Measurements from ENCODE around the gene PLCB3. TPM values are rescaled to one million over a fixed set of nuclear protein-coding genes. Genes with fewer than 3 reads are reported as not detected.

Gene PLCB3
- total and polyA plus RNA-seq, 2 donors (not counting 3 experiments of a cell fraction or from before 2014, with no cell fraction given) = 32.3 to 61.1 TPM

DNA sequence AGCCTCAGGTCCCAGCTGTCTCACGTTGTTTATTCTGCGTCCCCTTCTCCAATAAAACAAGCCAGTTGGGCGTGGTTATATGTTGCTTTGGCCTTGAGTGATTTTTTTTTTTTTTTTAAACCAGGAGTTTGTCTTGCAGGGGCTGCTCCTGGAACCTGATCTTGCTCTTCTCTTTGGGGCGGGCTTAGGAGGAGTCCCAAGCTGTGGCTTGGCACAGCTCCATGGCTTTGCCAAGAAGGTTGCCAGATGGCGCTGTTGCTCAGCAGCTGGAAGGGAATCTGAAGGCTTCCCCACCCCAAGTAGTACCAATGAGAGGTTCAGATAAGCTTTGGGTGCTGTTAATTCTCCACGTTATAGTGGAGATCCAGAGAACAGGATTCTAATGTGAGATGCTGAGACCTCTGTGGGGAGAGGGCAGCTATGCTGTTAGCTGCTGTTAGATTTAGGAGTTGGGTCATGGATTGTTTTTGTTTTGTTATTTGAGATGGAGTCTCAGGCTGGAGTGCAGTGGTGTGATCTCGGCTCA is 46.8 kb upstream of the PLCB3 start:
- Histone ChIP-seq H3K79me2 (ENCODE audit: control insufficient read depth, insufficient read depth, low read length) (peaks cover 12% of the 10 kb centered on the region), H3K27me3 (ENCODE audit: control insufficient read depth in 2 of 2, insufficient read depth in 2 of 2, low read length in 2 of 2) (no peaks in the 10 kb centered on the region), H4K20me1 (replicated peaks; ENCODE audit: control insufficient read depth, extremely low read depth, insufficient read depth, low read length) (no peaks in the 10 kb centered on the region), H3K9ac (replicated peaks; ENCODE audit: extremely low read depth, insufficient read depth, low read length) (no peak overlapping the region), H3K9me3 (replicated peaks; ENCODE audit: control insufficient read depth, insufficient read depth, low read length) (no peaks in the 10 kb centered on the region), H3K4me1 (ENCODE audit: control insufficient read depth, extremely low read depth, insufficient read depth, low read length) (peaks cover 34% of the 10 kb centered on the region), H3K4me3 (replicated peaks in 1 of 3; ENCODE audit: insufficient read depth in 1 of 3, low read depth in 1 of 3, low read length in 3 of 3) (no peak overlapping the region), H3K36me3 (ENCODE audit: control insufficient read depth in 2 of 2, extremely low read depth in 1 of 2, insufficient read depth in 2 of 2, low read length in 2 of 2) (peaks cover 14 to 32% of the 10 kb centered on the region in 2 experiments), H3K4me2 (ENCODE audit: insufficient read depth, low read length) (no peak overlapping the region), H3K9me1 (replicated peaks; ENCODE audit: control insufficient read depth, extremely low read depth, insufficient read depth, low read length) (no peaks in the 10 kb centered on the region), H2AFZ (ENCODE audit: low read depth, low read length) (no peak overlapping the region), H3K27ac (ENCODE audit: insufficient read depth, low read depth, low read length) (no peak overlapping the region)
- dilution Hi-C loops (cut with MboI; ENCODE audit: extremely low pct_ligation_motif_present, low sequenced_read_pairs) (no loop called here), intact Hi-C loops (cut with micrococcal nuclease) (loop anchor here (1.0 kb wide), 2 partner anchors 66 to 97 kb away; no protein-coding TSS in a partner anchor)
- ChIA-PET CTCF (interaction anchor here (0.6 to 11.5 kb wide), 38 partner anchors 8 to 450 kb away, joined by 3 to 413 read pairs (median 7); partner anchors contain the start of genes BAD, CATSPERZ, DNAJC4 and ESRRA), POLR2A (interaction anchor here (0.6 to 1.2 kb wide), 5 partner anchors 19 to 1318 kb away, joined by 3 to 4 read pairs (median 3); partner anchors contain the start of gene STIP1)
- BruUV-seq (replicated peaks) = no TSS peak
- TF ChIP-seq EZH2 (IDR thresholded peaks at IDR 0.05; ENCODE audit: borderline replicate concordance, low read depth, low read length, severe bottlenecking) (no peak), POLR2AphosphoS5 (IDR thresholded peaks at IDR 0.05; ENCODE audit: insufficient read depth, low read depth, low read length) (peak; percentile 70), POLR2A (IDR thresholded peaks at IDR 0.05; ENCODE audit: low read depth, low read length) (peak; percentile 27), MYC (IDR thresholded peaks at IDR 0.05; ENCODE audit: low read depth, low read length) (no peak)
- TF ChIP-seq, protein P1, sequence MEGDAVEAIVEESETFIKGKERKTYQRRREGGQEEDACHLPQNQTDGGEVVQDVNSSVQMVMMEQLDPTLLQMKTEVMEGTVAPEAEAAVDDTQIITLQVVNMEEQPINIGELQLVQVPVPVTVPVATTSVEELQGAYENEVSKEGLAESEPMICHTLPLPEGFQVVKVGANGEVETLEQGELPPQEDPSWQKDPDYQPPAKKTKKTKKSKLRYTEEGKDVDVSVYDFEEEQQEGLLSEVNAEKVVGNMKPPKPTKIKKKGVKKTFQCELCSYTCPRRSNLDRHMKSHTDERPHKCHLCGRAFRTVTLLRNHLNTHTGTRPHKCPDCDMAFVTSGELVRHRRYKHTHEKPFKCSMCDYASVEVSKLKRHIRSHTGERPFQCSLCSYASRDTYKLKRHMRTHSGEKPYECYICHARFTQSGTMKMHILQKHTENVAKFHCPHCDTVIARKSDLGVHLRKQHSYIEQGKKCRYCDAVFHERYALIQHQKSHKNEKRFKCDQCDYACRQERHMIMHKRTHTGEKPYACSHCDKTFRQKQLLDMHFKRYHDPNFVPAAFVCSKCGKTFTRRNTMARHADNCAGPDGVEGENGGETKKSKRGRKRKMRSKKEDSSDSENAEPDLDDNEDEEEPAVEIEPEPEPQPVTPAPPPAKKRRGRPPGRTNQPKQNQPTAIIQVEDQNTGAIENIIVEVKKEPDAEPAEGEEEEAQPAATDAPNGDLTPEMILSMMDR (IDR thresholded peaks at IDR 0.05; ENCODE audit: extremely low read depth in 1 of 2, insufficient read depth in 1 of 2, low read depth in 1 of 2, low read length in 2 of 2) = peak; percentile 82 to 84
- peak; percentile 95 for FAIRE-seq
- DNase-seq (ENCODE audit: low read depth, low spot score) = peak; percentile 90

Data from endothelial cell of umbilical vein (primary cell).